Neural cell (in vitro differentiated cells): ENCODE measurements around the gene ONECUT3. TPM values are rescaled to one million over a fixed set of nuclear protein-coding genes. Genes with fewer than 3 reads are reported as not detected.

Source experiments
- H2AFZ ChIP-seq: fragments of 200-600, 300-800 bp; sonication (generic), shearing (Covaris generic); 2 replicates; pipeline ENCODE4 v1.6.0; 2014; ENCODE audit warnings: low read depth, mild to moderate bottlenecking, antibody characterized with exemption, low read length, moderate library complexity
- H3F3A ChIP-seq: fragments of 200-600 bp; shearing (Covaris generic); 2 replicates; pipeline ENCODE4 v1.6.1; 2016; ENCODE audit warnings: mild to moderate bottlenecking, moderate library complexity, mixed read lengths, antibody characterized with exemption, low read length; ENCODE audit not compliant: insufficient read depth, poor library complexity, severe bottlenecking
- H3K27ac ChIP-seq: fragments of 200-600, 300-800 bp; sonication (generic), shearing (Covaris generic); 2 replicates; pipeline ENCODE4 v1.5.1; 2014; ENCODE audit warnings: mild to moderate bottlenecking, low read length, moderate library complexity
- H3K27me3 ChIP-seq: fragments of 300-800, 200-600 bp; sonication (generic), shearing (Covaris generic); 2 replicates; pipeline ENCODE4 v1.6.0; 2014; ENCODE audit warnings: mild to moderate bottlenecking, low read depth, low read length, moderate library complexity; ENCODE audit not compliant: insufficient read depth
- H3K36me3 ChIP-seq: fragments of 300-800, 200-600 bp; sonication (generic), shearing (Covaris generic); 2 replicates; pipeline ENCODE4 v1.5.1; 2014; ENCODE audit warnings: mild to moderate bottlenecking, antibody characterized with exemption, low read length, moderate library complexity; ENCODE audit not compliant: insufficient read depth
- H3K4me2 ChIP-seq: fragments of 300-800, 200-600 bp; sonication (generic), shearing (Covaris generic); 2 replicates; pipeline ENCODE4 v1.6.0; 2014; ENCODE audit warnings: mild to moderate bottlenecking, low read length
- H3K4me3 ChIP-seq: fragments of 300-800, 200-600 bp; sonication (generic), shearing (Covaris generic); 2 replicates; pipeline ENCODE4 v1.5.1; 2014; ENCODE audit warnings: mild to moderate bottlenecking, low read length, moderate library complexity
- H3K79me2 ChIP-seq: fragments of 200-600 bp; shearing (Covaris generic); replicated peaks from 2 replicates; pipeline ENCODE4 v1.6.0; 2014; ENCODE audit warnings: mild to moderate bottlenecking, low read length, moderate library complexity; ENCODE audit not compliant: insufficient read depth
- H3K9ac ChIP-seq: fragments of 300-800, 200-600 bp; sonication (generic), shearing (Covaris generic); 2 replicates; pipeline ENCODE4 v1.6.1; 2016; ENCODE audit warnings: mild to moderate bottlenecking, low read length, mixed read lengths
- H3K9me2 ChIP-seq: fragments of 200-600 bp; shearing (Covaris generic); 2 replicates; pipeline ENCODE4 v1.6.1; 2016; ENCODE audit warnings: mild to moderate bottlenecking, low read length, mixed read lengths; ENCODE audit not compliant: insufficient read depth
- H3K9me3 ChIP-seq: fragments of 200-600, 300-800 bp; sonication (generic), shearing (Covaris generic); 2 replicates; pipeline ENCODE4 v1.6.1; 2016; ENCODE audit warnings: mild to moderate bottlenecking, mixed run types, low read length, moderate library complexity, mixed read lengths
- H4K20me1 ChIP-seq: fragments of 200-600 bp; shearing (Covaris generic); 2 replicates; pipeline ENCODE4 v1.6.1; 2016; ENCODE audit warnings: mild to moderate bottlenecking, mixed run types; ENCODE audit not compliant: insufficient read depth
- CTCF ChIP-seq: fragments of 450-650 bp; IDR thresholded peaks from 2 replicates; pipeline ENCODE4 v1.5.1; 2014; ENCODE audit warnings: antibody characterized with exemption, mild to moderate bottlenecking, moderate library complexity; ENCODE audit not compliant: poor library complexity, severe bottlenecking
- EP300 ChIP-seq: fragments of 450-650 bp; conservative IDR thresholded peaks from 2 replicates; pipeline ENCODE4 v1.6.1; 2014; ENCODE audit warnings: antibody characterized with exemption, mild to moderate bottlenecking, moderate library complexity; ENCODE audit not compliant: poor library complexity, severe bottlenecking
- EZH2 ChIP-seq: fragments of 200-600, 300-800 bp; shearing (Covaris generic), sonication (generic); IDR thresholded peaks from 2 replicates; pipeline ENCODE4 v1.6.1; 2014; ENCODE audit warnings: antibody characterized with exemption, low read length, borderline replicate concordance, mild to moderate bottlenecking; ENCODE audit not compliant: insufficient read depth, poor library complexity, severe bottlenecking
- MXI1 ChIP-seq: fragments of 450-650 bp; conservative IDR thresholded peaks from 2 replicates; pipeline ENCODE4 v1.6.1; 2014; ENCODE audit warnings: antibody characterized with exemption, mild to moderate bottlenecking; ENCODE audit not compliant: poor library complexity, severe bottlenecking
- POLR2AphosphoS5 ChIP-seq: IDR thresholded peaks from 2 replicates; pipeline ENCODE4 v1.6.1; 2012
- RAD21 ChIP-seq: fragments of 450-650 bp; conservative IDR thresholded peaks from 2 replicates; pipeline ENCODE4 v1.6.1; 2014; ENCODE audit warnings: antibody characterized with exemption, mild to moderate bottlenecking, moderate library complexity
- REST ChIP-seq: IDR thresholded peaks from 2 replicates; pipeline ENCODE4 v1.6.1; 2012; ENCODE audit warnings: borderline replicate concordance
- SMC3 ChIP-seq: fragments of 450-650 bp; conservative IDR thresholded peaks from 2 replicates; pipeline ENCODE4 v1.6.1; 2014; ENCODE audit warnings: antibody characterized with exemption, mild to moderate bottlenecking, moderate library complexity; ENCODE audit not compliant: poor library complexity
- TAF1 ChIP-seq: IDR thresholded peaks from 2 replicates; pipeline ENCODE4 v1.6.1; 2012; ENCODE audit warnings: low read depth
- polyA plus RNA-seq: library from polyadenylated mRNA; depleted of rRNA; stranded (reverse); fragments of >200 nt; gene quantifications from 2 replicates; pipeline ENCODE4 v1.2.3, GENCODE V29; 2014

The ONECUT3 gene
- polyA plus RNA-seq, 1 donor from 2014 or later, result 0.45 TPM

DNA sequence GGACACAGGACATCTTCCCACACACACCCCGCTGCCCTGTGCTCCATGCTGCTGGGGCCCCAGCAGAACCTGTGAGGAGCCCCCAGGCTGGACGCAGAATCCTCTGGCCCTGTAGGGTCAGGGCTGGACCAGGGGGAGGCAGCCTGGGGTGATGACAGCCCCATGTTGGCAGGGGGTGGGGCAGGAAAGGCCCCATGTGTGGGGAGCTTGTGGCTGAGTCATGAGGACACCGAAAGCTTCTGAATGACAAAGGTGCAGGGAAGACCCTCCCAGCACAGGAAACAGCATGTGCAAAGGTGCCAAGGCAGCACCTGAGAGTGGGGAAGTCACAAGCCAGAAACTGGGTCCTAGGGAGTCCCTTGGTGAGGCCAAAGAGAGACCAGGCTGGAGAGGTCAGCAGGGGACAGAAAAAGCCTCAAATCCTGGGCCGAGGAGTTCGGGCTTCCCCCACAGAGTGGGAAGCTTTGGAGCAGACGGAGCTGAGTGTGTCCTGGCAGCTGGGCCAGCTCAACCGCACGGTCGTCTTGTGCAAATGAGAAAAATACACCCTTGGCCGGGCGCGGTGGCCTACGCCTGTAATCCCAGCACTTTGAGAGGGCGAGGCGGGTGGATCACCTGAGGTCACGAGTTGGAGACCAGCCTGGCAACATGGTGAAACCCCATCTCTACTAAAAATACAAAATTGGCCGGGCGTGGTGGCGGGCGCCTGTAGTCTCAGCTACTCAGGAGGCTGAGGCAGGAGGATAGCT, 41.3 kb downstream of the ONECUT3 start:
- Histone ChIP-seq H3K27me3 (peaks cover 2% of the 10 kb centered on the region), H2AFZ (no peak overlapping the region), H3K36me3 (no peaks in the 10 kb centered on the region)

More for the DNA sequence above, 41.3 kb downstream of the ONECUT3 start:
- H3F3A ChIP-seq, result no peaks in the 10 kb centered on the region
- H3K9me2 ChIP-seq, result no peaks in the 10 kb centered on the region
- no peak overlapping the region for H3K4me2 ChIP-seq
- no peaks in the 10 kb centered on the region for H3K79me2 ChIP-seq
- H3K27ac ChIP-seq, result no peak overlapping the region
- no peak overlapping the region for H3K9ac ChIP-seq
- no peak overlapping the region for H3K4me3 ChIP-seq
- H3K9me3 ChIP-seq, result no peaks in the 10 kb centered on the region
- H4K20me1 ChIP-seq, result no peaks in the 10 kb centered on the region
- TF ChIP-seq EP300, result no peak
- TF ChIP-seq CTCF, result no peak
- TF ChIP-seq RAD21, result no peak
- TF ChIP-seq REST, result no peak
- TF ChIP-seq EZH2, result no peak
- no peak for TF ChIP-seq POLR2AphosphoS5
- no peak for TF ChIP-seq SMC3
- TF ChIP-seq TAF1, result no peak
- no peak for TF ChIP-seq MXI1
